Measurements from ENCODE around the gene EVL. TPM values are rescaled to one million over a fixed set of nuclear protein-coding genes. Genes with fewer than 3 reads are reported as not detected.

The EVL gene
- total RNA-seq, 4 donors from 2014 or later = 42.6 to 94.6 (median 59.8) TPM

DNA sequence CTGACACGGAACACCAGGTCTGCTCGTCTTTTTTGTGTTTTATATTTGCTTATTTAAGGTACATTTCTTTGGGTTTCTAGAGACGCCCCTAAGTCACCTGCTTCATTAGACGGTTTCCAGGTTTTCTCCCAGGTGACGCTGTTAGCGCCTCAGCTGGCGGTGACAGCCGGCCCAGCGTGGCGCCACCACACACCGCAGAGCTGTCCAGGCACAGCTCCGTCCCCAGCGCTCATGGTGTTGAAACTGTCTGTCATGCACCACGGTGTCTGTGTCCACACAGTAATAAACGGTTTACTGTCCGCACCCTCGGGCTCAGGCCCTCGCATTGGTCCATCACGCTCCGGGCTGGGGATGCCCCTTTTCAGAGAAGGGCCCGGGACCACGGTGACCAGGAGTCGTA, 78.7 kb downstream of the EVL start:
- Histone ChIP-seq H3K36me3 (peaks cover 0 to 43% (median 0%) of the 10 kb centered on the region in 3 donors), H3K4me1 (peaks cover 0 to 30% (median 8%) of the 10 kb centered on the region in 4 donors), H3K4me3 (no peak overlapping the region), H3K9me3 (no peaks in the 10 kb centered on the region), H3K27me3 (no peaks in the 10 kb centered on the region), H3K27ac (no peak overlapping the region)
- 94 to 95% methylated on average over 23 of the region's 23 CpGs for WGBS, 2 donors
- TF ChIP-seq, protein P1, sequence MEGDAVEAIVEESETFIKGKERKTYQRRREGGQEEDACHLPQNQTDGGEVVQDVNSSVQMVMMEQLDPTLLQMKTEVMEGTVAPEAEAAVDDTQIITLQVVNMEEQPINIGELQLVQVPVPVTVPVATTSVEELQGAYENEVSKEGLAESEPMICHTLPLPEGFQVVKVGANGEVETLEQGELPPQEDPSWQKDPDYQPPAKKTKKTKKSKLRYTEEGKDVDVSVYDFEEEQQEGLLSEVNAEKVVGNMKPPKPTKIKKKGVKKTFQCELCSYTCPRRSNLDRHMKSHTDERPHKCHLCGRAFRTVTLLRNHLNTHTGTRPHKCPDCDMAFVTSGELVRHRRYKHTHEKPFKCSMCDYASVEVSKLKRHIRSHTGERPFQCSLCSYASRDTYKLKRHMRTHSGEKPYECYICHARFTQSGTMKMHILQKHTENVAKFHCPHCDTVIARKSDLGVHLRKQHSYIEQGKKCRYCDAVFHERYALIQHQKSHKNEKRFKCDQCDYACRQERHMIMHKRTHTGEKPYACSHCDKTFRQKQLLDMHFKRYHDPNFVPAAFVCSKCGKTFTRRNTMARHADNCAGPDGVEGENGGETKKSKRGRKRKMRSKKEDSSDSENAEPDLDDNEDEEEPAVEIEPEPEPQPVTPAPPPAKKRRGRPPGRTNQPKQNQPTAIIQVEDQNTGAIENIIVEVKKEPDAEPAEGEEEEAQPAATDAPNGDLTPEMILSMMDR (IDR thresholded peaks at IDR 0.05) = no peak
- no peak for TF ChIP-seq EP300 (IDR thresholded peaks at IDR 0.05)
- TF ChIP-seq POLR2A (IDR thresholded peaks at IDR 0.05) = no peak
- no peak for DNase-seq (ENCODE audit: low spot score in 2 of 2)

DNA sequence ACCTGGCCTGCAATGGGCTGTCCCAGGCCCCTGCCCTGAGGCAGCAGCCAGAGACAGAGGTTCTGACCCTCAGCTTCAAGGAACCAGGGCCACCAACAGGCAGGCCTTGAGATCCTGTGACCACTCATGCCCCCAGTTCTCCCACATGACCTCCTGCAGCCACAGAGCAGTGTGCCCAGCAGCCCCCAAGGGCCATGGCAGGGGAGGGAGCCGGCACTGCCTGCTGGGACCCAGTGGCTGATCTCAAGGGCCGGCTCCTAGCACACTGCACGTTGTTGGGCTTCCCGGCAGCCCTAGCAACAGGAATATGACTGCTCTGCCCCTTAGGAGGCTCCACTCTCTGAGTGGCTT, 79.4 kb downstream of the EVL start:
- Histone ChIP-seq H3K9me3 (no peaks in the 10 kb centered on the region), H3K4me1 (peaks cover 0 to 30% (median 8%) of the 10 kb centered on the region in 4 donors), H3K36me3 (peaks cover 0 to 36% (median 0%) of the 10 kb centered on the region in 3 donors), H3K4me3 (no peak overlapping the region), H3K27ac (peak overlapping the region in 2 of 4 donors; percentile 6 to 75), H3K27me3 (no peaks in the 10 kb centered on the region)
- no peak for DNase-seq (ENCODE audit: low spot score in 2 of 2)
- TF ChIP-seq, protein P1 (IDR thresholded peaks at IDR 0.05) = no peak
- TF ChIP-seq EP300 (IDR thresholded peaks at IDR 0.05) = no peak
- TF ChIP-seq POLR2A (IDR thresholded peaks at IDR 0.05) = no peak
- WGBS, 2 donors = 29 to 30% methylated on average over 1 to 2 of the region's 4 CpGs

DNA sequence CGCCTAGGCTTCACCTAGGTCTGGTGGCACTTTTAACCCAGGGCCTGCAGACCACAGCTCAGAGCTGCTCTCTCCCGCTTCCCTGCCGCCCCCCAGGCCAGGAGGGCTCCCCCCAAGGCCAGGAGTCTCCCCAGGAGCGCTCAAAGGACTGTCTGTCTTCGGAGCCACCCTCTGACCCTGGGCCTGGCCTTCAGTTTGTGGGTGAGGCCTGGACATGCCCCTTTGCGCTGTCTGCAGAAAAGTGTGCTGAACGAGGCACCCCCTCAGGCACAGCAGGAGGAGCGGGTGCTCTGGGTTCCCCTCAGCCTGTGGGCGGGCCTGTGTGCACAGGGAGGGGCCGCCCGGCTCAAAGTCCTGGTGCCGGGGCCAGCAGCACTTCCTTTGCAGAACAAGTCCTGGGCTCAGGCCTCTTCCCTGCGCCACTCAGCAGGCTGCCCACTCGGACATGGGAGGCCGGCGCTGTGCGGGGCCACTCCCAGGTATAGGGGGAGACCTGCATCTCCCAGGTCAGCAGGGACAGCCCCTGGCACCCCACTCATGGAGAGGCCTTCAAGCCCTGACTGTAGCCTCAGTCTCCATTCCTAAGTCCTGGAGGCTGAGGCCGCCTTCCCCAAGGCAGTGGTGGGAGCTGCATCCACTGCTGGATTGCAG, 79.9 kb downstream of the EVL start:
- 42 to 92% methylated on average over 2 to 7 of the region's 18 CpGs for WGBS, 2 donors

DNA sequence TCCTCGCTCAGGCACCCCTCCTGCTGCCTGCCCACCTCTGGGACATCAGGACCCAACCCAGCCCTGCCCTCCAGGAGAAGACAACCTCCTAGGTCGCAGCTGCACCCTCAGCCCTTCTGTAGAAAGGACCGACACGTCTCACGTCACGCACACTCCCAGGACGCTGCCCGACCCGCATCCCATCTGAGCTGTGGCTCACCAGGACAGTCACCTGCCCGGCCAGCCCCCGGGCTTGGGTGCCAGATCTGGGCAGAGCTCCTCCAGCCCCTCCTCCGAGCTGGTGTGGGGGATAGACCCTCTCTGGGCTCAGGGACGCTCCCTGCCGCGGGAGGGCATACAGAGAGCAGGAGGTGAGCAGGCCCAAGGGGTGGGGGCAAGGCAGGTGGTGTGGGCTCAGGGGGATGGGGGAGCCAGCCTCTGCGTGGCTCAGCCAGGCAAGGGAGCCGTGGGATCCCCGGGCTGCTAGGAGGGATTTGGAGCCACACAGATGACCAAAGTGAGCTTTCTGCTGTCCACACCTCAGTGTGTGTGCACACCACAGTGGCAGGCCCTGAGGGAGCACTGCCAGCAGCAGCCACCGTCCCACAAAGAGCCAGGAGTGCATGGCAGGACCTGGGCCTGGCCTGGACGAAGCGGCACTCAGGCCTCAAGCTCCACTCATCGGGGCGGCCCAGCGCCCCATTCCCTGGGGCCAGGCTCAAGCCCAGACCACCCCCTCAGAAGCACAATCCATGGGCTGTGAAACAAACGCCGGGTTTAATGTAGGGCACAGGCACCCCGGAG, 80.7 kb downstream of the EVL start:
- H3K27ac ChIP-seq = peak overlapping the region in 2 of 4 donors; percentile 41 to 75
- TF ChIP-seq, protein P1 (IDR thresholded peaks at IDR 0.05) = no peak
- TF ChIP-seq POLR2A (IDR thresholded peaks at IDR 0.05) (no peak), EP300 (IDR thresholded peaks at IDR 0.05) (no peak)
- DNase-seq (ENCODE audit: low spot score in 2 of 2) = no peak
- no peak overlapping the region for H3K4me3 ChIP-seq
- 84 to 88% methylated on average over 19 of the region's 27 CpGs for WGBS, 2 donors
- peaks cover 0 to 9% of the 10 kb centered on the region in 2 donors for H3K27me3 ChIP-seq
- no peaks in the 10 kb centered on the region for H3K9me3 ChIP-seq
- H3K36me3 ChIP-seq = peaks cover 0 to 33% (median 0%) of the 10 kb centered on the region in 3 donors
- H3K4me1 ChIP-seq = peaks cover 0 to 30% (median 8%) of the 10 kb centered on the region in 4 donors

More for the DNA sequence above, 79.9 kb downstream of the EVL start:
- no peak for DNase-seq (ENCODE audit: low spot score in 2 of 2)
- Histone ChIP-seq H3K4me3 (no peak overlapping the region), H3K36me3 (peaks cover 0 to 33% (median 0%) of the 10 kb centered on the region in 3 donors), H3K27ac (peak overlapping the region in 2 of 4 donors; percentile 41 to 75), H3K4me1 (peaks cover 0 to 30% (median 8%) of the 10 kb centered on the region in 4 donors), H3K27me3 (peaks cover 0 to 1% of the 10 kb centered on the region in 2 donors), H3K9me3 (no peaks in the 10 kb centered on the region)
- TF ChIP-seq EP300 (IDR thresholded peaks at IDR 0.05) (no peak), POLR2A (IDR thresholded peaks at IDR 0.05) (no peak)
- TF ChIP-seq, protein P1 (IDR thresholded peaks at IDR 0.05) = no peak
